GM19025 (cell line): ENCODE measurements around the gene NCR3LG1.
A peak's percentile ranks its signal among the peaks of the same experiment; 100 is the strongest.

Experiments used
- ATAC-seq: cut with Tn5 transposase; IDR thresholded peaks from one replicate; pipeline ENCODE4 v1.9.1; 2021; ENCODE audit warnings: mild to moderate bottlenecking, low read depth, moderate library complexity; ENCODE audit not compliant: unreplicated experiment

The NCR3LG1 gene

GRCh38 chr11:17369684-17370243 is 18.2 kb downstream of the NCR3LG1 start:
- ATAC-seq, result no peak

DNA sequence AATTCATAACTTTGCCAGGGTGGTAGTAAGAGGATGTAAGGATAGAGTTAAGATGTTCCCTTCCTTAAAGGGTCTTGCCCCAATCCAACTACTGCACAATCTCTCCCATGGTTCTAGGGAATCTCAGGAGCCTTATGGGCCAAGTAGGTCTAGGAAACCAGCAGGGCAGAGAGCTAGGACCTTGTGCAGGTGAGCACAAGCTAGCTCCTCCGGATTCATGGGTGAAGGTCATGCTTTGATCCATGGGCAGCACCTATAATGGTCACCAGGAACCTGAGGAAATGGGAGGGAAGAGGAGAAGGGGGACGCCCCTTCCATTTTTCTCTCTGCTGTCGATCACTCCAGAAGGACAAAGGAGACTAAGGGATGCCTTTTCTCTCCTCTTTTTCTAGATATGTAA is 20.0 kb downstream of the NCR3LG1 start:
- no peak for ATAC-seq

- ATAC-seq, result no peak
These were observed 23.9 kb downstream of the NCR3LG1 start for GRCh38 chr11:17375547-17375946.

DNA sequence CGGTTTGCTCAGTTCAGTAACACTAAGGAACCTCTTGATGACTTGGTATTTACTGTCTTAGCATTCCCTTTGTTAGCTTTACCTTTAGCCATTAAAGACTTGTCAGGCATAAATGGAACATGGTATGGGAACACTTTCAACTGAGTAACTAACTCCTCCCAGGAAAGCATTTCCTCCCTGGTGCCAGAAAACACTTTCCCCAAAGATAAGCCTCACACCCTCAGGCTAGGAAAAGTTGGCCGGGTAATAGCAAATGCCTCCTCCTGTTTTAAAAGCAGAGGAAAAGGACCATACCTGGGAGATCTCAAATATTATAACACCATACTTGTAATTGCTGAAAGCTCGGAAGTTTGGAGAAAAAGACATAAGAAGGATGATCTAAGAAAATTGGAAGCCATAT is 24.9 kb downstream of the NCR3LG1 start:
- no peak for ATAC-seq

GRCh38 chr11:17378655-17379054 is 27.1 kb downstream of the NCR3LG1 start:
- no peak for ATAC-seq

DNA sequence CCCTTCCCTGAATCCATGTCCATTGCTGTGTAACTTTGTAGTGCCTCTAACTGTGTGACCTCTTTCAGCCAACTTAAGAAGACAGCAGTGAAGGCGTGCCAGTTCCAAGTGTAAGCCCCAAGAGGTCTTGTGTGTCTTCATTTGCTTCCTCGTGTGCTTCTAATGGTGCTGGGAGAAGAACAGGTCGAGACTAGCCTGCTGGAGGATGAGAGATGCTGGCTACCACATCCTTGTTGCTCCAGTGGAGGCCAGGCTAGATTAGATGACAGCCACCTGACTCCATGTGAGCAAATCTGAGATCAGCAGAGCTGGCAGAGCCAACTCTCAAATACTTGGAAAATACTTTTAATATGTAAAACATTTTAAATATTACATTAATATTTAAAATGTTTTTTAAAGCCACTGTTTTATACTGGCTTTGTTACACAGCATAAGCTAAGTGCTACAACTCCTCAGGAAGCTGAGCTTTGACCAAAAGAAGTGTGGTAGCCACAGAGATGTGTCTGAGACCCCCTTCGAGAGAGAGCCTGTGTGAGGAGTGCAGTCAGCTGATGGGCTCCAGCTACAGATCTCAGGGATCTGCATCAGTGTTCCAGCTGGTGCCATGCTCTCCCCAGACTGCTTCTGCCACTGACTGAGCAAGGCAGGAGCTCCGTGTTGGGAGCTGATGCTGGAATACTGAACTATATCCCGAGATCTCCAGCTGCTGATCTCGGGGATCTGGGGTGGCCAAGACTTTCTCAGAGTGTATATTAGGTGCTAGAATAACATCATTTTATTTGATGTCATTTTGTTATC is 28.0 kb downstream of the NCR3LG1 start:
- no peak for ATAC-seq

- ATAC-seq, result no peak
These were observed 29.6 kb downstream of the NCR3LG1 start for GRCh38 chr11:17381156-17381555.

DNA sequence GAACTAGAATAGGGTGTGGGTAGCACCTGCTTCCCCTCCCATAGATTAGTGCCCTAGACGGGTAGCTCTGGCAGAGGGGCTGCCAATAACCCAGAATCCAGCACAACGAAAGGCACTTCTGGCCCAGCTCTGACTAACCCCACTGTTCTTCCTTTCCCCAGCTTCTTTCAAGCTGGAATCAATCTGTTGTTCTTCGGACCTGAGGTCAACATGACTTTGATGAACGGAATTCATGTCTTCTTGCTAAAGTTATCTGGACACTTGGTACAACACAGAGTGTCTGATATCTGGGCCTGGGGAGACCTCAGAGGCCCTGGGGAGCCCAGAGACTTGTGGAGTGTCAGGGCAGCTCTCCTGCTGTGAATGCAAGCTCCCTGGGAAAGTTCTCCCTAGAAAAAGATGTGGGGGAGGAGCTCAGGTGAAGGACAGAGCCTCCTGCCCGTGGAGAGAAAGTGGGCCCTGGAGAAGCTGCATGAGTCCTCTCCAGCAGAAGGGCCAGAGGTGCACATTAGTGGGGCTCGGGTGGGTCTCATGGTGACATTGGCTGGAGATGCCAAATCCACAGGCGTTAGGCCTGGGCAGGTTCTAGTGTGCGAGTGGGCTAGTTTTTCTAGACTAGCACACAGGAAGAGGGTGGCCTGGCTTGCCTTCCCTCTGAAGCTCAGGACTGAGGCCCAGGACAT is 30.6 kb downstream of the NCR3LG1 start:
- no peak for ATAC-seq

DNA sequence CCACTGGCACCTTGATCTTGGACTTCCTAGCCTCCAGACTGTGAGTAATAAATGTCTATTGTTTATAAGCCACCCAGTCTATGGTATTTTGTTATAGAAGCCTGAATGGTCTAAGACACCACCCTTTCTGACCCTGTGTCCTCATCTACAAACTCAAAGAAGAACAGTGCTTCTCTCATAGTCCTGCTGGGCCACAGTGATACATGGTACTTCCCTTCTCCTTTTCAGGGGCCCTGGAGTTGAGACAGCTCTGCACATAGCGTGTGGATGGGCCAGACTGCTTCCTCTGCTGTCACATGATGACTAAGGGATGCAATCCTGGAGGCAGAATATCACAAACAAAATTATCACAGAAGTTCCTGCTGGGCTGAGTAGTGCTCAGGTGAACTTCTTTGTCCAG is 31.9 kb downstream of the NCR3LG1 start:
- no peak for ATAC-seq

DNA sequence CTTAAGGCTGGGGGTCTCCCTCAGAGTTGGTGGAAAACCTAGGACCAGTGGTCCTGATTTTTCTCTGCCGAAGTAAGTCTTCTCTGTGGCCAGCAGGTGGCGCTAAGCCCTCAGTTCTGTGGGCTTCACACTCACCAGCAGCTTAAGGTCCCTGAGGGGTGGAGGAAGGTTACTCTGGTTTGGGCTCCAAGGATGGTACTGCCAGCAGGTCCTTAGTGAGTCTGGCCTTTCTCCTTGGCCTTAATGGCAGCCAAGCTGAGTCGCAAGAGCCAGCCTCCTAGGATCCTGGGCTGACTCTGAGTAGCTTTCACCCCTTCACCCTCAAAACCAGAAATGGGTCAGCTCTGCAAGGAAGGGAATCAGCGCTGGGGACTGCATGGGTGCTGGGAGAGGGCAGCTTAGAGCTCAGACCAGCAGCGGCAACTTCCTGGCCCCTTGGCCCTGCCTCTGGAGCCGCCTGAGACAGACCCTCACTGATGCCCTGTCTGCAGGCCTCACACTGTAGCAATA is 32.5 kb downstream of the NCR3LG1 start:
- ATAC-seq, result no peak

- no peak for ATAC-seq
These were observed 33.9 kb downstream of the NCR3LG1 start for GRCh38 chr11:17385492-17385891.

DNA sequence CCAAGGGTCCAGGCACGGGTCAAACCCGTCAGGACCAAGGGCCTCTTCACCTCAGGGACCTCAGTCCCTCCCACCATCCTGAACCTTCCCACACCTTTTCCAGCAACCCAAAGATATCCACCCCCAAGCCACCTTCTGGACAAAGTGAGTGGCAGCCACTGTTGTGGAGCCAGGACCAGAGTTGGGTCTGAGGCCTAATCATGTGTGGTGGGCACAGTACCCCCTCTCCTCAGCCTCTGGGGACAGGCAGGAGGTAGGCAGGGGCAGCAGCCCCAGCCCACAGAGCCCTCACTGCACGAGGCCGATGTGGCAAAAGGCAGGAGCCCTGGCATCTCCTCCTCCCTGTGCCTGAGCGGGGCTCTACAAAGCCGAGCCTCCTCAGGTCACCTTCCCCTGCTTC is 34.3 kb downstream of the NCR3LG1 start:
- ATAC-seq, result no peak

DNA sequence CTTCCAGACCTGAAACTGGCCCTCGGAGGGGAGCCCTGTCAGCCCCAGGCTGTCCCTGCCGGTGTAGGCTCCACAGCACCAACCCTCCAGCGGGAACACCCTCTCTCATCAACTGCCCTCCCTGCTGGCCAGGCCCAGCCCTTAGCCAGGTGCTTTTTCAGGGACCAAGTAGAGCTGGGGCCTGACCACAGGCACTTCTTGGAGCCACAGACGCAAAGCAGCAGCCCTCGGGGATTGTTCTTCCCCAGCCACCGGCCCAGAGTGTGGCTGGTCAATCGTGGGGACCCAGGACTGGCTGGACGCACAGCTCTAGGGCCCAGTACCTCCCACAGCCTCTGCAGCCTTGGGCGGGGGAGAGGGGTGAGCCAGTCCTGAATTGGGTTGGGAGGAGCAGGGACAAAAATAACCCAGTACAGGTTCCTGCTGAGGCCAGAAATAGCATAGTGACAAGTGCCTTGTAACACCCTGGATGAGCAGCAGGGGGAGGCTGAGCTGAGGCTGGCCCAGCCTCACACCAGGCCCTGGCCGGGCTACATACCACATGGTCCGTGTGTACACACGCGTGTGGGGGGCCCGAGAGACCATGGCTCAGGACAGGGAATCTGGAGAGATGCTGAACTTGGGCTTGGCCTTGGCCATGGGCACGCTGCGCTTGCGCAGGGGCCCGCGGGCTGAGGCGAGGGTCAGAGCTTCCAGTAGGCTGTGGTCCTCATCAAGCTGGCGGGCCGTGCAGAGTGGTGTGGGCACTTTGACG is 34.9 kb downstream of the NCR3LG1 start:
- ATAC-seq, result peak; percentile 57

DNA sequence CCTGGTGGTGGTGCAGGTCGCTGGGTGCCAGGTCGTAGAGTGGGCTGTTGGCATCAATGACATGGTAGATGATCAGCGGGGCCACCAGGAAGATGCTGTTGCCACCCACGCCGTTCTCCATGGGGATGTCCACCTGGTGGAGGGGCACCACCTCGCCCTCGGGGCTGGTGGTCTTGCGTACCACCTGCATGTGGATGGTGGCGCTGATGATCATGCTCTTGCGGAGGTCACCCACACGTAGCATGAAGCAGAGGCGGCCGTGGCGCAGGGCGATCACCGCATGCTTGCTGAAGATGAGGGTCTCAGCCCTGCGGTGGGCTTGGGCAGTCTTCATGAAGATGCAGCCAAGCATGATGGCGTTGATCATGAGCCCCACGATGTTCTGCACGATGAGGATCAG is 35.7 kb downstream of the NCR3LG1 start:
- no peak for ATAC-seq

GRCh38 chr11:17387811-17388210 is 36.2 kb downstream of the NCR3LG1 start:
- ATAC-seq, result no peak

GRCh38 chr11:17388609-17389210 is 37.1 kb downstream of the NCR3LG1 start, which contains the start of gene KCNJ11:
TSS of gene KCNJ11 (minus strand) at chr11:17388659. CDS start at chr11:17388091, 568 bp downstream.
- ATAC-seq, result peak; percentile 40

DNA sequence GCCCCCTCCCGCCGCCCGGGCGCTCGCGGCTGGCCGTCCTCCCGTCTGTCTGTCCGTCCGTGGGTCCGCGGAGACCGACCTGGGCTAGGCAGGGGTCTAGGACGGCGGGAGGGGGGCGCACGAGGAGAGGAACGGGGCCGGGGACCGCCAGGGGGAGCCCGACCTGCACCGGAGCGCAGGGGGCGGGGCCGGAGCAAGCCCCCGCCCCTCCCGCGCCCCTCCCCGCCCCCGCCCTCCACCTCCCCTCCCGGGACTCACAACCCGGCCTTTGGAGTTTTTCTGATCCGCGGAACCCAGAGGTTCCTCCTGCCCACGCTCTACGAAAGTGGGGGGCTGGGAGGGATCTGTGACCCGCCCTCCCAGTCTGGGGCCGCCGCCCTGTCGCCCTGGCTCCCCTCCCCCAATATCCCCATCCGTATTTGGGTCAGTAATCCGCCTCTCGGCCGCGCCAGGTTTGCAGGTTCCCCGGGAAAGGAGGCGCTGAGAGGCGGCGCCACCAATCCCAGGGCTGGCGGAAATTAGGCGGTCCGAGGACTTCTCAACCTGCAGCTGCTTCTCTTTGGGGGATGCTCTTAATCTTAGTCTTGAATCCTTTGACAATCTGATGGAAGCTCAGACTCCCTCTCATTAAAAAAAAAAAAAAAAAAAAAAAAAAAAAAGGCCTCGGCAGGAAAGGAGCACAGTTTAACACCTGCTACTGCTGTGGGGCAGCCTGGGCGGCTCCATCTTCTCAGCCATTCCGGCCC is 37.8 kb downstream of the NCR3LG1 start:
- ATAC-seq, result peak; percentile 58

GRCh38 chr11:17389957-17390649 is 38.5 kb downstream of the NCR3LG1 start:
- no peak for ATAC-seq
